B cell (primary cell): ENCODE data around the gene TLK2. TPM values are rescaled to one million over a fixed set of nuclear protein-coding genes. Genes with fewer than 3 reads are reported as not detected.
"Not testable (repeated sequence)": the region's sequence is repeated elsewhere in the genome, so short reads cannot be mapped to it uniquely, and the experiment has no call there.

Source experiments
- ATAC-seq: fragments of 200-7000 bp; cut with Tn5 transposase; one replicate; pipeline ENCODE4 v1.10.0; 2021; ENCODE audit warnings: low read depth, mild to moderate bottlenecking, moderate number of reproducible peaks, moderate library complexity
- CTCF ChIA-PET: fragments of 350-600 bp; sonication (Branson Sonifier 250); formaldehyde crosslinking; loops from one replicate; lab custom pipeline; 2021; ENCODE audit warnings: antibody characterized with exemption, inconsistent platforms; lab: Charles Lee
- POLR2A ChIA-PET: fragments of 350-600 bp; sonication (Branson Sonifier 250); formaldehyde crosslinking; loops from one replicate; lab custom pipeline; 2021; ENCODE audit warnings: antibody characterized with exemption; lab: Charles Lee
- DNase-seq: peaks from one replicate; pipeline ENCODE4 v3.0.0; 2013
- H2AFZ ChIP-seq: 2 replicates; pipeline ENCODE4 v1.6.1; 2012; ENCODE audit warnings: mild to moderate bottlenecking, low read depth, low read length; ENCODE audit not compliant: insufficient read depth, poor library complexity, severe bottlenecking
- H3K27ac ChIP-seq, 2 donors: 1 replicate in 1 of 2; 2 replicates in 1 of 2; pipeline ENCODE4 v1.5.1; 2012 to 2013; ENCODE audit warnings: low read length in 2 of 2, mild to moderate bottlenecking in 2 of 2, moderate library complexity in 1 of 2
- H3K27me3 ChIP-seq, 4 experiments: fragments of 200-600 bp in 1 of 4; sonication (generic) in 1 of 4; replicated peaks in 1 of 4; 1 replicate in 2 of 4; 2 replicates in 2 of 4; pipeline versions ENCODE4 v1.6.1 to v1.7.0; 2013 to 2016; ENCODE audit warnings: low read length in 3 of 4, mild to moderate bottlenecking in 2 of 4, mixed read lengths in 1 of 4, moderate library complexity in 1 of 4; ENCODE audit not compliant: insufficient read depth in 4 of 4, control insufficient read depth in 3 of 4; ENCODE audit errors: control extremely low read depth in 1 of 4
- H3K36me3 ChIP-seq, 2 experiments: replicated peaks in 1 of 2; 1 replicate in 1 of 2; 2 replicates in 1 of 2; pipeline versions ENCODE4 v1.6.1 to v1.7.1; 2013; ENCODE audit warnings: low read length in 1 of 2; ENCODE audit not compliant: insufficient read depth in 2 of 2, control insufficient read depth in 1 of 2; ENCODE audit errors: control extremely low read depth in 1 of 2, extremely low read depth in 1 of 2
- H3K4me1 ChIP-seq, 2 donors: fragments of 200-600 bp in 1 of 2; sonication (generic) in 1 of 2; 1 replicate in 1 of 2; 2 replicates in 1 of 2; pipeline versions ENCODE4 v1.5.1 to v1.6.1; 2013 to 2017; ENCODE audit warnings: low read length in 2 of 2; ENCODE audit not compliant: control insufficient read depth in 2 of 2, insufficient read depth in 2 of 2
- H3K4me2 ChIP-seq: replicated peaks from 2 replicates; pipeline ENCODE3; 2012; ENCODE audit warnings: mild to moderate bottlenecking, low read depth, low read length; ENCODE audit not compliant: poor library complexity, severe bottlenecking
- H3K4me3 ChIP-seq, 5 experiments: fragments of 200-600 bp in 1 of 5; sonication (generic) in 1 of 5; 1 replicate in 3 of 5; 2 replicates in 2 of 5; pipeline versions ENCODE4 v1.5.1 to v1.7.0; 2011 to 2016; ENCODE audit warnings: low read length in 4 of 5, mild to moderate bottlenecking in 4 of 5, low read depth in 2 of 5, control low read depth in 1 of 5, moderate library complexity in 1 of 5; ENCODE audit not compliant: insufficient read depth in 1 of 5; ENCODE audit errors: control extremely low read depth in 1 of 5, extremely low read depth in 1 of 5
- H3K79me2 ChIP-seq: fragments of 200-600 bp; sonication (generic); one replicate; pipeline ENCODE4 v1.6.0; 2016; ENCODE audit warnings: low read length; ENCODE audit not compliant: control insufficient read depth, insufficient read depth
- H3K9ac ChIP-seq: fragments of 200-600 bp; sonication (generic); 2 replicates; pipeline ENCODE4 v1.6.1; 2017; ENCODE audit warnings: mild to moderate bottlenecking, low read length, moderate library complexity
- H3K9me3 ChIP-seq, 3 donors: one replicate each; pipeline versions ENCODE4 v1.6.1 to v1.7.1; 2013; ENCODE audit warnings: low read length in 2 of 3; ENCODE audit not compliant: control insufficient read depth in 2 of 3, insufficient read depth in 1 of 3; ENCODE audit errors: control extremely low read depth in 1 of 3
- H4K20me1 ChIP-seq: 2 replicates; pipeline ENCODE4 v1.6.0; 2012; ENCODE audit warnings: mild to moderate bottlenecking, low read length; ENCODE audit not compliant: insufficient read depth, control insufficient read depth, poor library complexity, severe bottlenecking
- H3K27ac Mint-ChIP-seq: one replicate; pipeline ENCODE4 v1.8.0; 2021; ENCODE audit warnings: mixed read lengths
- H3K27me3 Mint-ChIP-seq: one replicate; pipeline ENCODE4 v1.8.0; 2021; ENCODE audit warnings: mixed read lengths
- H3K4me1 Mint-ChIP-seq: one replicate; pipeline ENCODE4 v1.8.0; 2021; ENCODE audit warnings: mixed read lengths
- H3K4me3 Mint-ChIP-seq: one replicate; pipeline ENCODE4 v1.8.0; 2021; ENCODE audit warnings: mixed read lengths
- H3K9me3 Mint-ChIP-seq: one replicate; pipeline ENCODE4 v1.8.0; 2022; ENCODE audit warnings: mixed read lengths; ENCODE audit not compliant: insufficient read depth
- EZH2 ChIP-seq: IDR thresholded peaks from 2 replicates; pipeline ENCODE4 v1.6.1; 2012; ENCODE audit warnings: borderline replicate concordance, low read depth, mild to moderate bottlenecking, moderate library complexity, low read length; ENCODE audit not compliant: insufficient read depth, poor library complexity, severe bottlenecking
- WGBS: methylation state at CpG from one replicate; pipeline ENCODE4 v1.1.5; 2013; ENCODE audit warnings: missing lambda C conversion rate; ENCODE audit not compliant: insufficient coverage; 5-methylcytosine and 5-hydroxymethylcytosine counted together
- intact Hi-C: fragments of 100-400 bp; cut with micrococcal nuclease; formaldehyde crosslinking; loops from one replicate; pipeline ENCODE4 v1.10.0; 2022
- polyA minus RNA-seq: library from RNA; depleted of rRNA, polyadenylated mRNA; stranded (reverse); fragments of >200 nt; gene quantifications from 2 replicates; pipeline ENCODE4 v1.2.3, GENCODE V29; 2012
- polyA plus RNA-seq: library from polyadenylated mRNA; depleted of rRNA; stranded (reverse); fragments of >200 nt; gene quantifications from 2 replicates; pipeline ENCODE4 v1.2.3, GENCODE V29; 2012
- total RNA-seq, 2 donors: library from RNA; stranded (reverse); fragments of 120-200 nt in 1 of 2; gene quantifications; 1 replicate in 1 of 2; 2 replicates in 1 of 2; pipeline versions ENCODE4 v1.2.3 to v1.2.4, GENCODE V29; 2013 to 2022
- TF ChIP-seq, protein P1 (sequence below): fragments of 200-600 bp; IDR thresholded peaks from one replicate; pipeline ENCODE4 v1.8.0; 2022; ENCODE audit warnings: antibody characterized with exemption, mild to moderate bottlenecking

TLK2 gene
- 75.3 and 86.6 TPM in 2 replicates for total RNA-seq
- total RNA-seq (2013) = 56.9 TPM
- 36.3 and 44.3 TPM in 2 replicates for polyA plus RNA-seq
- polyA minus RNA-seq = 35.7 and 68.2 TPM in 2 replicates

DNA sequence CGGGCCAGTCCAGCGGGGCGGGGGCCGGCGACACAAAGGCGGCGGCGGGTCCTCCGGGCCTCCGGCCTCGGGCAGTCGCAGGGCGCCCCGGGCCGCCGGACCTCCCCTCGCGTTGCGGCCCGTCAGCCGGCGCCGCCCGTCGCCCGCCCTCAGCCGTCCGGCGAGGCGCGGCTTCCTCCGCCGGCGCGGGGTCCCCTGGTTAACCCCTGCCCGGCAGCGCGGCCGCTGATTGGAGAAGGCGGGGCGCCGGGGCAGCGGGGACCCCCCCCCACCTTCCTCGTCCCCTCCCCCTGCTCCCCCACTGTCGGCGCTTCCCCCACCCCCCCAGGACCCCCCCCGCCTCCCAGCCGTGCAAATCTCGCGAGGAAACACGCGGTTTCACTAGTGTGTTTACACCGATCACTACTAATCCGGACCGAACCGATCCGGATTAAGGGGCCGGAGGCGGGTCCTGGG is at the start of gene TLK2:
TLK2 (plus strand) TSS at position 402 of the 456 bp plus-strand sequence. CDS start 2,301 bp downstream, outside the sequence.
- Histone ChIP-seq H3K4me3 (peak within 1 kb of the TSS in 4 of 5 experiments; percentile 46 to 64 (median 59)), H3K27ac (peak within 1 kb of the TSS; percentile 44 to 81), H3K9ac (peak within 1 kb of the TSS; percentile 70), H3K9me3 (no peaks in the 10 kb centered on the region), H3K79me2 (peaks cover 22% of the 10 kb centered on the region), H2AFZ (peak within 1 kb of the TSS; percentile 68), H4K20me1 (no peaks in the 10 kb centered on the region), H3K27me3 (no peaks in the 10 kb centered on the region), H3K4me2 (peak within 1 kb of the TSS; percentile 66), H3K36me3 (no peaks in the 10 kb centered on the region), H3K4me1 (peaks cover 8 to 19% of the 10 kb centered on the region in 2 donors)
- H3K4me3 Mint-ChIP-seq = peak within 1 kb of the TSS; percentile 89
- WGBS = 5% methylated on average over 38 of the region's 59 CpGs
- H3K27ac Mint-ChIP-seq = peak within 1 kb of the TSS; percentile 92
- H3K9me3 Mint-ChIP-seq = no peaks in the 10 kb centered on the region
- peaks cover 36% of the 10 kb centered on the region for H3K4me1 Mint-ChIP-seq
- ChIA-PET CTCF (no interaction called here), POLR2A (no interaction called here)
- intact Hi-C loops = loop anchor here (5.0 kb wide), 1 partner anchor 56 kb away; the partner anchor contains the start of gene METTL2A
- no peak for TF ChIP-seq EZH2
- TF ChIP-seq, protein P1, sequence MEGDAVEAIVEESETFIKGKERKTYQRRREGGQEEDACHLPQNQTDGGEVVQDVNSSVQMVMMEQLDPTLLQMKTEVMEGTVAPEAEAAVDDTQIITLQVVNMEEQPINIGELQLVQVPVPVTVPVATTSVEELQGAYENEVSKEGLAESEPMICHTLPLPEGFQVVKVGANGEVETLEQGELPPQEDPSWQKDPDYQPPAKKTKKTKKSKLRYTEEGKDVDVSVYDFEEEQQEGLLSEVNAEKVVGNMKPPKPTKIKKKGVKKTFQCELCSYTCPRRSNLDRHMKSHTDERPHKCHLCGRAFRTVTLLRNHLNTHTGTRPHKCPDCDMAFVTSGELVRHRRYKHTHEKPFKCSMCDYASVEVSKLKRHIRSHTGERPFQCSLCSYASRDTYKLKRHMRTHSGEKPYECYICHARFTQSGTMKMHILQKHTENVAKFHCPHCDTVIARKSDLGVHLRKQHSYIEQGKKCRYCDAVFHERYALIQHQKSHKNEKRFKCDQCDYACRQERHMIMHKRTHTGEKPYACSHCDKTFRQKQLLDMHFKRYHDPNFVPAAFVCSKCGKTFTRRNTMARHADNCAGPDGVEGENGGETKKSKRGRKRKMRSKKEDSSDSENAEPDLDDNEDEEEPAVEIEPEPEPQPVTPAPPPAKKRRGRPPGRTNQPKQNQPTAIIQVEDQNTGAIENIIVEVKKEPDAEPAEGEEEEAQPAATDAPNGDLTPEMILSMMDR = no peak
- DNase-seq = peak; percentile 86
- peak; percentile 82 for ATAC-seq
- no peaks in the 10 kb centered on the region for H3K27me3 Mint-ChIP-seq

DNA sequence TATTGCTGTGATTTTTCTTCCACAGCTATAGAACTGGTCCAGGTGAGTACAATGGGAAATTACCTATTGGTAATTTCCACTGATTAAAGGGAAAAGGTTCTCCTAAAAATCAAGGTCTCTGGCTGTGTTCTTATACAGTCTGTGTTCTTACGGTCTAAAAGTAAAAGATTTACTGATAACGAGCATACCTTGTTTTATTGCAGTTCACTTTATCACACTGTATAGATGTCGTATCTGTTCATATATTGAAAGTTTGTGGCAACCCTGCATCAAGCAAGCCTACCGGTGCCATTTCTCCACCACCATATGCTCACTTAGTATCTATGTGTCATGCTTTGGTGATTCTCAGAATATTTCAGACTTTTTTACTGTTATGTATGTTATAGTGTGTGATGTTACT is 43.4 kb upstream of the TLK2 start:
- intact Hi-C loops, H3K4me1 Mint-ChIP-seq, H3K79me2 ChIP-seq, H3K4me3 Mint-ChIP-seq, H3K9me3 Mint-ChIP-seq, H2AFZ ChIP-seq, H3K9me3 ChIP-seq, H3K4me1 ChIP-seq, DNase-seq, CTCF ChIA-PET, H3K27ac ChIP-seq, H3K36me3 ChIP-seq, H3K4me3 ChIP-seq, H3K9ac ChIP-seq, H3K27me3 Mint-ChIP-seq, H3K27ac Mint-ChIP-seq, H3K4me2 ChIP-seq, ATAC-seq, POLR2A ChIA-PET, H4K20me1 ChIP-seq, H3K27me3 ChIP-seq: not testable (repeated sequence)
- WGBS = no CpG with 5 or more reads among the region's 4 CpGs

DNA sequence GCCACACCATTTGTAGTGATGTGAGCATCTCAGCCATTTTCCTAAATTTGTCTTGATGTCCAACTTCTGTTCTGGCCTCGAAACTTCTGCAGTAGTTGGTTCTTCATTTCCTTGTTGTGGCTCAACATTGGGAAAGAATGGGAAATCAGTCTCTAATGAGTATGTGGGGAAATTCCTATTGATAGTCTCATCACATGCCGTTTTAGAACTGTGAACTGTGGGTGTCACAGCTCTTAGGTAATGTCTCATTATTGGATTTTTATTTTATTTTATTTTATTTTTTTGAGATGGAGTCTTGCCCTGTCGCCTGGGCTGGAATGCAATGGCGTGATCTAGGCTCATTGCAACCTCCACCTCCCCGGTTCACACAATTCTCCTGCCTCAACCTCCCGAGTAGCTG is 37.4 kb upstream of the TLK2 start:
- DNase-seq, CTCF ChIA-PET, POLR2A ChIA-PET, H3K79me2 ChIP-seq, intact Hi-C loops, H4K20me1 ChIP-seq, H3K4me3 ChIP-seq, H3K27me3 Mint-ChIP-seq, H3K9me3 ChIP-seq, H3K4me1 ChIP-seq, H3K27ac ChIP-seq, H3K9me3 Mint-ChIP-seq, H3K4me3 Mint-ChIP-seq, H3K4me1 Mint-ChIP-seq, H3K27ac Mint-ChIP-seq, H3K4me2 ChIP-seq, H2AFZ ChIP-seq, ATAC-seq, H3K9ac ChIP-seq, H3K27me3 ChIP-seq: not testable (repeated sequence)
- no CpG with 5 or more reads among the region's 6 CpGs for WGBS
- H3K36me3 ChIP-seq = peaks cover 0 to 20% of the 10 kb centered on the region in 2 experiments
